Esophagus squamous epithelium (tissue), 4 donors: ENCODE results near the gene ITGA8.

ENCODE experiments used
- POLR2A ChIP-seq, 4 donors: fragments of 450-650 bp; IDR thresholded peaks; one replicate each; pipeline ENCODE4 v1.6.1; 2017; ENCODE audit warnings: antibody characterized with exemption in 4 of 4, mild to moderate bottlenecking in 4 of 4, moderate library complexity in 3 of 4
- TF ChIP-seq, protein P1 (sequence below), 6 experiments: fragments of 450-650 bp in 4 of 6; fragments of 200-600 bp in 2 of 6; sonication (generic) in 2 of 6; IDR thresholded peaks; one replicate each; pipeline ENCODE4 v1.5.1; 2016 to 2019; ENCODE audit warnings: antibody characterized with exemption in 6 of 6, mild to moderate bottlenecking in 4 of 6, moderate library complexity in 4 of 6

GRCh38 chr10:15588635-15589508, 130.8 kb downstream of the ITGA8 start:
- TF ChIP-seq, protein P1, sequence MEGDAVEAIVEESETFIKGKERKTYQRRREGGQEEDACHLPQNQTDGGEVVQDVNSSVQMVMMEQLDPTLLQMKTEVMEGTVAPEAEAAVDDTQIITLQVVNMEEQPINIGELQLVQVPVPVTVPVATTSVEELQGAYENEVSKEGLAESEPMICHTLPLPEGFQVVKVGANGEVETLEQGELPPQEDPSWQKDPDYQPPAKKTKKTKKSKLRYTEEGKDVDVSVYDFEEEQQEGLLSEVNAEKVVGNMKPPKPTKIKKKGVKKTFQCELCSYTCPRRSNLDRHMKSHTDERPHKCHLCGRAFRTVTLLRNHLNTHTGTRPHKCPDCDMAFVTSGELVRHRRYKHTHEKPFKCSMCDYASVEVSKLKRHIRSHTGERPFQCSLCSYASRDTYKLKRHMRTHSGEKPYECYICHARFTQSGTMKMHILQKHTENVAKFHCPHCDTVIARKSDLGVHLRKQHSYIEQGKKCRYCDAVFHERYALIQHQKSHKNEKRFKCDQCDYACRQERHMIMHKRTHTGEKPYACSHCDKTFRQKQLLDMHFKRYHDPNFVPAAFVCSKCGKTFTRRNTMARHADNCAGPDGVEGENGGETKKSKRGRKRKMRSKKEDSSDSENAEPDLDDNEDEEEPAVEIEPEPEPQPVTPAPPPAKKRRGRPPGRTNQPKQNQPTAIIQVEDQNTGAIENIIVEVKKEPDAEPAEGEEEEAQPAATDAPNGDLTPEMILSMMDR (IDR thresholded peaks at IDR 0.05): no peak
- TF ChIP-seq POLR2A (IDR thresholded peaks at IDR 0.05): no peak
